K562 (cell line): ENCODE results near the gene RGR.
A peak's percentile ranks its signal among the peaks of the same experiment; 100 is the strongest.

ENCODE experiments used
- CTCF ChIP-seq, 3 experiments: IDR thresholded peaks in 2 of 3; conservative IDR thresholded peaks in 1 of 3; 2 replicates each; pipeline ENCODE4 v1.5.1; 2011 to 2012; ENCODE audit warnings: low read length in 3 of 3, mild to moderate bottlenecking in 3 of 3, control low read depth in 2 of 3, improper control_type of control experiment in 1 of 3, inconsistent platforms in 1 of 3, low read depth in 1 of 3, mixed read lengths in 1 of 3, moderate library complexity in 1 of 3; ENCODE audit not compliant: insufficient read depth in 2 of 3
- E2F6 ChIP-seq, 2 experiments: IDR thresholded peaks; 2 replicates each; pipeline ENCODE4 v1.6.1; 2011; ENCODE audit warnings: borderline replicate concordance in 1 of 2, control low read depth in 1 of 2, low read depth in 1 of 2, low read length in 1 of 2, mild to moderate bottlenecking in 1 of 2, mixed read lengths in 1 of 2, moderate library complexity in 1 of 2; ENCODE audit not compliant: insufficient read depth in 1 of 2, insufficient read length in 1 of 2, poor library complexity in 1 of 2, severe bottlenecking in 1 of 2; ENCODE audit errors: extremely low read depth in 1 of 2
- ETS1 ChIP-seq: conservative IDR thresholded peaks from 2 replicates; pipeline ENCODE4 v1.6.1; 2011; ENCODE audit warnings: low read depth, mild to moderate bottlenecking, low read length; ENCODE audit not compliant: control insufficient read depth
- FOXM1 ChIP-seq, 2 experiments: fragments of 450-650 bp in 1 of 2; sonication (generic) in 1 of 2; formaldehyde crosslinking in 1 of 2; IDR thresholded peaks; 2 replicates each; pipeline versions ENCODE4 v1.6.1 to v1.9.0; 2017 to 2022; ENCODE audit warnings: low read depth in 2 of 2, mild to moderate bottlenecking in 2 of 2, missing genetic modification reagents in 1 of 2, moderate library complexity in 1 of 2
- MAZ ChIP-seq, 2 experiments: fragments of 450-650 bp in 1 of 2; sonication (generic) in 1 of 2; formaldehyde crosslinking; IDR thresholded peaks in 1 of 2; conservative IDR thresholded peaks in 1 of 2; 2 replicates each; pipeline versions ENCODE4 v1.4.0 to v1.5.0; 2020; ENCODE audit warnings: mild to moderate bottlenecking in 1 of 2, missing genetic modification reagents in 1 of 2
- PRPF4 ChIP-seq: fragments of 200-400 bp; formaldehyde crosslinking; IDR thresholded peaks from one replicate; pipeline ENCODE4 v1.6.1; 2017; ENCODE audit warnings: low read length, low read depth, mild to moderate bottlenecking; ENCODE audit not compliant: insufficient read depth, poor library complexity, severe bottlenecking
- RCOR1 ChIP-seq, 2 experiments: IDR thresholded peaks; 2 replicates each; pipeline ENCODE4 v1.6.1; 2012; ENCODE audit warnings: low read depth in 2 of 2, low read length in 2 of 2, borderline replicate concordance in 1 of 2, improper control_type of control experiment in 1 of 2
- SREBF2 ChIP-seq: sonication (generic); formaldehyde crosslinking; IDR thresholded peaks from 2 replicates; pipeline ENCODE4 v1.4.0; 2020; ENCODE audit warnings: mild to moderate bottlenecking, missing genetic modification reagents
- ZBTB33 ChIP-seq: sonication (generic); formaldehyde crosslinking; IDR thresholded peaks from 2 replicates; pipeline ENCODE4 v1.8.1; 2023; ENCODE audit warnings: mild to moderate bottlenecking, missing genetic modification reagents
- ZNF518B ChIP-seq: fragments of 250-450 bp; sonication (Bioruptor Pico); IDR thresholded peaks from 2 replicates; pipeline ENCODE4 v1.5.0; 2021; ENCODE audit warnings: mild to moderate bottlenecking, moderate library complexity
- ZNF561 ChIP-seq: fragments of 450-650 bp; formaldehyde crosslinking; conservative IDR thresholded peaks from 2 replicates; pipeline ENCODE4 v1.4.0; 2020; ENCODE audit warnings: mild to moderate bottlenecking, moderate library complexity

GRCh38 chr10:84262190-84262956 is 17.5 kb downstream of the RGR start:
- TF ChIP-seq ZNF518B (CRISPR knock-in tag) (no peak), RCOR1 (IDR thresholded peaks at IDR 0.05; ENCODE audit: borderline replicate concordance in 1 of 2, low read depth in 2 of 2, low read length in 2 of 2) (no peak), E2F6 (IDR thresholded peaks at IDR 0.05; ENCODE audit: borderline replicate concordance in 1 of 2, extremely low read depth in 1 of 2, insufficient read depth in 1 of 2, insufficient read length in 1 of 2, low read depth in 1 of 2, low read length in 1 of 2, poor library complexity in 1 of 2, severe bottlenecking in 1 of 2) (peak in 1 of 2 experiments; percentile 30), MAZ (CRISPR knock-in tag; conservative IDR thresholded peaks at IDR 0.05 in 1 of 2, IDR thresholded peaks at IDR 0.05 in 1 of 2) (no peak), CTCF (IDR thresholded peaks at IDR 0.05 in 2 of 3, conservative IDR thresholded peaks at IDR 0.05 in 1 of 3; ENCODE audit: insufficient read depth in 2 of 3, low read depth in 1 of 3, low read length in 3 of 3) (no peak), ZBTB33 (CRISPR knock-in tag) (no peak), PRPF4 (no peak), ETS1 (no peak), ZNF561 (CRISPR knock-in tag) (no peak), SREBF2 (CRISPR knock-in tag) (no peak), FOXM1 (IDR thresholded peaks at IDR 0.05; ENCODE audit: low read depth) (no peak), FOXM1 (CRISPR knock-in tag; IDR thresholded peaks at IDR 0.05; ENCODE audit: low read depth) (no peak)
